Spleen (tissue), 7 donors: ENCODE data around the gene MOGAT3.

ENCODE experiments used
- CTCF ChIP-seq, 11 experiments: fragments of 200-600 bp in 7 of 11; fragments of 450-650 bp in 4 of 11; sonication (generic) in 4 of 11; IDR thresholded peaks in 8 of 11; conservative IDR thresholded peaks in 3 of 11; 1 replicate in 7 of 11; 2 replicates in 4 of 11; pipeline versions ENCODE4 v1.4.0 to v1.8.0; 2016 to 2021; ENCODE audit warnings: antibody characterized with exemption in 11 of 11, inconsistent platforms in 4 of 11, mild to moderate bottlenecking in 1 of 11
- POLR2A ChIP-seq, 3 donors: fragments of 450-650 bp; IDR thresholded peaks; one replicate each; pipeline ENCODE4 v1.5.1; 2017; ENCODE audit warnings: antibody characterized with exemption in 3 of 3, mild to moderate bottlenecking in 1 of 3
- donor health status: DM: no; HTN: no; CAD: no; lungs with moderate emphysema.
- donor health status: DM: no; HTN: no; CAD: no.
- donor health status: DM: no; HTN: no; CAD: no.

GRCh38 chr7:101165958-101166647, 34.7 kb downstream of the MOGAT3 start:
- TF ChIP-seq POLR2A (IDR thresholded peaks at IDR 0.05) (no peak), CTCF (IDR thresholded peaks at IDR 0.05 in 8 of 11, conservative IDR thresholded peaks at IDR 0.05 in 3 of 11) (no peak)
